Mucosa of stomach (tissue), 1 donor: ENCODE results near the gene STXBP3.
"Not testable (repeated sequence)": the region's sequence is repeated elsewhere in the genome, so short reads cannot be mapped to it uniquely, and the experiment has no call there.

Source experiments
- H3K27me3 ChIP-seq: one replicate; pipeline ENCODE4 v1.7.0; 2013; ENCODE audit warnings: mild to moderate bottlenecking, low read length; ENCODE audit not compliant: control insufficient read depth, insufficient read depth
- H3K36me3 ChIP-seq: one replicate; pipeline ENCODE4 v1.7.0; 2013; ENCODE audit warnings: low read length; ENCODE audit not compliant: control insufficient read depth, insufficient read depth
- H3K4me1 ChIP-seq: one replicate; pipeline ENCODE4 v1.7.0; 2013; ENCODE audit warnings: mild to moderate bottlenecking, low read length; ENCODE audit not compliant: control insufficient read depth, insufficient read depth
- H3K4me3 ChIP-seq: one replicate; pipeline ENCODE4 v1.7.0; 2013; ENCODE audit warnings: low read length
- H3K9ac ChIP-seq: one replicate; pipeline ENCODE4 v1.7.0; 2013; ENCODE audit warnings: mild to moderate bottlenecking, low read length, moderate library complexity
- H3K9me3 ChIP-seq: one replicate; pipeline ENCODE4 v1.7.0; 2013; ENCODE audit warnings: mild to moderate bottlenecking, low read length, moderate library complexity; ENCODE audit not compliant: control insufficient read depth
- donor health status: Pancreatic carcinoma.

STXBP3 gene, protein sequence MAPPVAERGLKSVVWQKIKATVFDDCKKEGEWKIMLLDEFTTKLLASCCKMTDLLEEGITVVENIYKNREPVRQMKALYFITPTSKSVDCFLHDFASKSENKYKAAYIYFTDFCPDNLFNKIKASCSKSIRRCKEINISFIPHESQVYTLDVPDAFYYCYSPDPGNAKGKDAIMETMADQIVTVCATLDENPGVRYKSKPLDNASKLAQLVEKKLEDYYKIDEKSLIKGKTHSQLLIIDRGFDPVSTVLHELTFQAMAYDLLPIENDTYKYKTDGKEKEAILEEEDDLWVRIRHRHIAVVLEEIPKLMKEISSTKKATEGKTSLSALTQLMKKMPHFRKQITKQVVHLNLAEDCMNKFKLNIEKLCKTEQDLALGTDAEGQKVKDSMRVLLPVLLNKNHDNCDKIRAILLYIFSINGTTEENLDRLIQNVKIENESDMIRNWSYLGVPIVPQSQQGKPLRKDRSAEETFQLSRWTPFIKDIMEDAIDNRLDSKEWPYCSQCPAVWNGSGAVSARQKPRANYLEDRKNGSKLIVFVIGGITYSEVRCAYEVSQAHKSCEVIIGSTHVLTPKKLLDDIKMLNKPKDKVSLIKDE

DNA sequence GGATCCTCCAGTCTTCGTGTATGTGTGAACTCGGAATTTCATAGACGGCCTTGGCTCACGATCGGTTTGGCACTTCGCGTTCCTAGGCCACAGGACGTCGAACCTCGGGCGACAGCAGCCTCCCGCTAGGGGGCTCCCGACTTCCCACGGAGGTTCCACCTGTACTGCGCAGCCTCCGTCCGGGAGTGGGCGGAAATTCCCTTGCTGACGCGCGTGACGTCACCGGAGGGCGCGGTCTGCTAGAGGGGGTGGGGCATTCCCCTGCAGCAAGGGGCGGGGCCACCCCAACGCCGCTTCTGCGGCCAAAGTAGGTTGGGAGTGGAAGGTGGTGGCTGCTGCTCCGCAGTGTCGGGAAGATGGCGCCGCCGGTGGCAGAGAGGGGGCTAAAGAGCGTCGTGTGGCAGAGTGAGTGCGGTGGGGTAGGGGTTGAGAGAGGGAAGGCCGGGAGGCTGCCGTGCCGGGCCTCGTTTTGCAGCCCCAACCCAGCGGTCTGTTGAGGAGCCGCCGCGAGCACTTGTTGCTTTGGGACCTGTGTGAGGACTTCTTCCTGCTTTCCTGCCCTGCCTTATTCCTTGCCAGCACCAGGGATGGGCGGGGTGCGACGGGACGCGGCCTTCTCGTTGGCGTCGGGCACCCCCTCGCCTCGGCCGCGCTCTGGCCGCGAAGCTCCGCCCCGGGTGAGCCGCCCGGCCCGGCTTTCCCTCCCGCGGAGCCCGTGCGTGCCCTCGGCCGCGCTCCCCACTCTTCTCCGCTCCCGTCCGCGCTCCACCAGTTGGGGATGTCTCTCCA is at the start of gene STXBP3:
STXBP3 (plus strand) TSS at position 293 of the 789 bp plus-strand sequence; CDS start at position 357, 64 bp downstream.
- Histone ChIP-seq H3K36me3 (no peaks in the 10 kb centered on the region), H3K9ac (peak within 1 kb of the TSS; percentile 94), H3K4me1 (peaks cover 8% of the 10 kb centered on the region), H3K27me3 (no peaks in the 10 kb centered on the region), H3K9me3 (no peaks in the 10 kb centered on the region), H3K4me3 (peak within 1 kb of the TSS; percentile 88)

- Histone ChIP-seq H3K4me3 (no peak overlapping the region), H3K4me1 (peaks cover 5% of the 10 kb centered on the region), H3K27me3 (no peaks in the 10 kb centered on the region), H3K9me3 (no peaks in the 10 kb centered on the region), H3K36me3 (peaks cover 10% of the 10 kb centered on the region), H3K9ac (no peak overlapping the region)
Observed at GRCh38 chr1:108699375-108700332, 46.8 kb upstream of the STXBP3 start.

GRCh38 chr1:108701176-108701849 is 45.2 kb upstream of the STXBP3 start:
- peaks cover 4% of the 10 kb centered on the region for H3K27me3 ChIP-seq
- H3K9ac ChIP-seq: no peak overlapping the region
- no peaks in the 10 kb centered on the region for H3K9me3 ChIP-seq
- H3K4me1 ChIP-seq: peaks cover 5% of the 10 kb centered on the region
- H3K36me3 ChIP-seq: peaks cover 10% of the 10 kb centered on the region
- no peak overlapping the region for H3K4me3 ChIP-seq

DNA sequence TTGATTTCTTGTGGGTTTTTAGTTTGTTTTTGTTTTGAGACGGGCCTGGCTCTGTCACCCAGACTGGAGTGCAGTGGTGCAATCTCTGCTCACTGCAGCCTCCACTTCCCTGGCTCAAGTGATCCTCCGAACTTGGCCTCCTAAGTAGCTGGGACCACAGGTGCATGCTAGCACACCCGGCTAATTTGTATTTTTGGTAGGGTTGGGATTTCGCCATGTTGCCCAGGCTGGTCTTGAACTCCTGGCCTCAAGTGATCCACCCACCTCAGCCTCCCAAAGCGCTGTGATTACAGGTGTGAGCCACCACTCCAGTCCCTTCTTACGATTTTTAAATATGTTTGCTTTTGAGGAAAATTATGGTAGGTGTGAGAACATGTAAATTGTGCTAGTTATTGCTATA is 44.4 kb upstream of the STXBP3 start:
- not testable (repeated sequence) for H3K27me3 ChIP-seq, H3K4me3 ChIP-seq, H3K4me1 ChIP-seq, H3K9ac ChIP-seq, H3K9me3 ChIP-seq
- H3K36me3 ChIP-seq: peaks cover 10% of the 10 kb centered on the region

GRCh38 chr1:108703939-108704338 is 42.5 kb upstream of the STXBP3 start:
- no peak overlapping the region for H3K4me3 ChIP-seq
- H3K36me3 ChIP-seq: peaks cover 4% of the 10 kb centered on the region
- peaks cover 5% of the 10 kb centered on the region for H3K4me1 ChIP-seq
- H3K9ac ChIP-seq: no peak overlapping the region
- H3K9me3 ChIP-seq: no peaks in the 10 kb centered on the region
- H3K27me3 ChIP-seq: peaks cover 4% of the 10 kb centered on the region

GRCh38 chr1:108704496-108704895 is 42.0 kb upstream of the STXBP3 start:
- peaks cover 4% of the 10 kb centered on the region for H3K27me3 ChIP-seq
- H3K4me3 ChIP-seq: no peak overlapping the region
- no peaks in the 10 kb centered on the region for H3K9me3 ChIP-seq
- no peak overlapping the region for H3K9ac ChIP-seq
- H3K36me3 ChIP-seq: no peaks in the 10 kb centered on the region
- peaks cover 5% of the 10 kb centered on the region for H3K4me1 ChIP-seq

DNA sequence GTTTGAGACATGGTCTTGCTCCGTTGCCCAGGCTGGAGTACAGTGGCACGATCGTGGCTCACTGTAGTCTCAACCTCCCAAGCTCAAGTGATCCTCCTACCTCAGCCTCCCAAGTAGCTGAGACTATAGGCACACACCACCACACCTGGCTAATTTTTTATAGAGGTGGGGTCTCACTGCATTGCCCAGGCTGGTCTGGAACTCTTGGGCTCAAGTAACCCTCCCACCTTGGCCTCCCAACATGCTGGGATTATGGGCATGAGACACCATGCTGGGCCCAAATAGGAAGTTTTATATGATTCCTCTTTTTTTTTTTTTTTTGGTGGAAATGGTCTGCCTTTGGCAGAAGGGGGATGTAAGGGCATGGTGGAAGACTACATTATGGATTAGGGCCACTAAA is 39.8 kb upstream of the STXBP3 start:
- H3K9me3 ChIP-seq: no peaks in the 10 kb centered on the region
- no peak overlapping the region for H3K9ac ChIP-seq
- H3K4me3 ChIP-seq: no peak overlapping the region
- no peaks in the 10 kb centered on the region for H3K36me3 ChIP-seq
- H3K4me1 ChIP-seq: peaks cover 5% of the 10 kb centered on the region
- peaks cover 4% of the 10 kb centered on the region for H3K27me3 ChIP-seq

DNA sequence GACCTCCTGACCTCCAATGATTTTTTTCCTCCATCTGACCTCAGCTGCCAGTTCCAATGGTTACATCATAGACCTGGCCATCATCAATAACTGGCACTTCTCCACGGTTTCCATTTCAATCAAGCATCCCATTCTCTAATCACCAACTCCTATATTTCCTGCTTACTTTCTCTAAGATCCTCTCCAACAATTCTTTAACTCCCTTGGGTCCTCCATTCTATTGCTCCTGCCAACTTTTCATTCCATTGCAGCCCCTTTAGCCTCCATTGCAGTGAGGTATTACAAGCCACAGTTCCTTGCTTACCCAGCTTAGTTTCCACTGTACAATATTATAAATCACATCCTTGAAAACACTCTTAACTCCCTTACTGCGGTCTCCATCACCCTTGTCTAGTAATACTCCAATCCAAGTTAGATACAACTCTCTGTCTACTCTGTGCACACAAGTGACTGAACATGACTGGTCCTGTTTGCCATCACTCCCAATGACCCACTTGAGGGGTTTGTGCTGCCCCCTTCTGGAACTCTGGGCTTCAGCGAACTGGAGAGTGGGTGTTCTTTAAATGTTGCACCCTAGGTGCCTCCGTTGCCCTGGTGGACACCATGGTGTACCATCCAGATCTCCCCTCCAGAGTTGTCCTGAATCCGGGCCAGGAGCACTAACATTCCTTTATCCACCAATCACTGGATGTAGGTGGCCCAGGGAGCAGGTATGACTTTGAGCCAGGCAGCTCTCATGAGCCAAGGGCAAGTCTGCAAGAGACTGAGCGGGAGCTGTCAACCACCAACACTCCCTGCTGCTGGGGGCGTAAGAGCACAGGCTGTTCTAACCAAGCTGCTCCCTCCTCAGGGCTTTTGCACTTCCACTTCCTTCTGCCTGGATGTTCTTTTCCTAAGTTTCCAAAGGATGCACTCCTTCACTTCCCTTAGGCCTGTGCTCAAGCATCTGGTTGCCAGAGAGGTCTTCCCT is 37.5 kb upstream of the STXBP3 start:
- H3K36me3 ChIP-seq: no peaks in the 10 kb centered on the region
- H3K4me3 ChIP-seq: no peak overlapping the region
- H3K4me1 ChIP-seq: peaks cover 5% of the 10 kb centered on the region
- no peaks in the 10 kb centered on the region for H3K9me3 ChIP-seq
- peaks cover 4% of the 10 kb centered on the region for H3K27me3 ChIP-seq
- H3K9ac ChIP-seq: no peak overlapping the region

DNA sequence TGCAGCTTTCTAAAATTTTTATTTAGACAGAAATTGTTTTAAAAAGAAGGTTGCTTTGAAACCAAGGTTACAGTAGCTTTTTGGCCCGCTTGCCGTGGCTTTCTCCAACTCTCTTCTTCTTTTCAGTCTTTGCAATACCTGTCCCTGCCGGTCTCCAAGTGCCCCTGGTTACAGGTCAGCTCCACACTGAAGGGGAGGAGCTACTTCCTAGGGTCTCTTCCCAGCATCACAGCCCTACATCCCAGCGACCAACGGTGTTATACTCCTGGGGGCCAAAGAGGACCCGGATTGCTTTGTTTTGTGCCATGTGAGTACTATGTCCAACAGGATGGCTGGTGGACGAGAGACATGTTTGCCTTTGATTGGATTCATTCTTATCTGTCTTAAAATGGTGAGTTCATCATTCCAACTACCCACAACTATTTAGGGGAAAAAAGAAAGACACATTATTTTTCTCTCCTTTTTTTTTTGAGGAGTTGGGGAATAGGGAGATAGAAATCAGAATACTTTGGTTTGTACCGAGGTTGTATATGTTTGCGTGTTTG is 33.8 kb upstream of the STXBP3 start, which contains the start of gene FNDC7:
FNDC7 (plus strand) TSS at position 303 of the 545 bp plus-strand sequence; CDS start at position 329, 26 bp downstream.
- Histone ChIP-seq H3K9ac (no peak within 1 kb of the TSS), H3K4me1 (no peaks in the 10 kb centered on the region), H3K27me3 (no peaks in the 10 kb centered on the region), H3K36me3 (no peaks in the 10 kb centered on the region), H3K9me3 (no peaks in the 10 kb centered on the region), H3K4me3 (no peak within 1 kb of the TSS)

GRCh38 chr1:108715932-108716331 is 30.5 kb upstream of the STXBP3 start:
- no peaks in the 10 kb centered on the region for H3K27me3 ChIP-seq
- peaks cover 8% of the 10 kb centered on the region for H3K4me1 ChIP-seq
- H3K36me3 ChIP-seq: no peaks in the 10 kb centered on the region
- H3K4me3 ChIP-seq: no peak overlapping the region
- no peaks in the 10 kb centered on the region for H3K9me3 ChIP-seq
- H3K9ac ChIP-seq: no peak overlapping the region
